Measurements from ENCODE around the gene CALCB.
A peak's percentile ranks its signal among the peaks of the same experiment; 100 is the strongest.

The CALCB gene

GRCh38 chr11:15107730-15108515 is 34.5 kb downstream of the CALCB start:
- Histone ChIP-seq H3K9me3 (ENCODE audit: insufficient read depth, low read length) (no peaks in the 10 kb centered on the region), H3K79me2 (ENCODE audit: low read length) (no peaks in the 10 kb centered on the region), H3K36me3 (replicated peaks; ENCODE audit: low read depth, low read length) (no peaks in the 10 kb centered on the region), H4K20me1 (ENCODE audit: insufficient read depth, low read length) (no peaks in the 10 kb centered on the region), H3K9ac (ENCODE audit: low read length) (no peak overlapping the region), H3K27me3 (ENCODE audit: low read depth, low read length) (no peaks in the 10 kb centered on the region; the same call in 1 of the 2 replicates), H3K27ac (ENCODE audit: low read length) (no peak overlapping the region), H3K4me3 (ENCODE audit: low read length) (no peak overlapping the region), H2AFZ (ENCODE audit: low read depth, low read length) (no peak overlapping the region), H3K4me2 (ENCODE audit: low read length) (peak overlapping the region; percentile 3; the same call in 1 of the 2 replicates), H3K4me1 (ENCODE audit: low read length) (peaks cover 12% of the 10 kb centered on the region)
- TF ChIP-seq, protein P1, sequence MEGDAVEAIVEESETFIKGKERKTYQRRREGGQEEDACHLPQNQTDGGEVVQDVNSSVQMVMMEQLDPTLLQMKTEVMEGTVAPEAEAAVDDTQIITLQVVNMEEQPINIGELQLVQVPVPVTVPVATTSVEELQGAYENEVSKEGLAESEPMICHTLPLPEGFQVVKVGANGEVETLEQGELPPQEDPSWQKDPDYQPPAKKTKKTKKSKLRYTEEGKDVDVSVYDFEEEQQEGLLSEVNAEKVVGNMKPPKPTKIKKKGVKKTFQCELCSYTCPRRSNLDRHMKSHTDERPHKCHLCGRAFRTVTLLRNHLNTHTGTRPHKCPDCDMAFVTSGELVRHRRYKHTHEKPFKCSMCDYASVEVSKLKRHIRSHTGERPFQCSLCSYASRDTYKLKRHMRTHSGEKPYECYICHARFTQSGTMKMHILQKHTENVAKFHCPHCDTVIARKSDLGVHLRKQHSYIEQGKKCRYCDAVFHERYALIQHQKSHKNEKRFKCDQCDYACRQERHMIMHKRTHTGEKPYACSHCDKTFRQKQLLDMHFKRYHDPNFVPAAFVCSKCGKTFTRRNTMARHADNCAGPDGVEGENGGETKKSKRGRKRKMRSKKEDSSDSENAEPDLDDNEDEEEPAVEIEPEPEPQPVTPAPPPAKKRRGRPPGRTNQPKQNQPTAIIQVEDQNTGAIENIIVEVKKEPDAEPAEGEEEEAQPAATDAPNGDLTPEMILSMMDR (IDR thresholded peaks at IDR 0.05; ENCODE audit: low read depth, low read length), result no peak
- TF ChIP-seq EZH2phosphoT487 (IDR thresholded peaks at IDR 0.05; ENCODE audit: low read depth), result no peak

GRCh38 chr11:15108592-15109130 is 35.3 kb downstream of the CALCB start:
- Histone ChIP-seq H4K20me1 (ENCODE audit: insufficient read depth, low read length) (no peaks in the 10 kb centered on the region), H3K9me3 (ENCODE audit: insufficient read depth, low read length) (no peaks in the 10 kb centered on the region), H3K4me2 (ENCODE audit: low read length) (no peak overlapping the region), H3K9ac (ENCODE audit: low read length) (no peak overlapping the region), H3K4me1 (ENCODE audit: low read length) (peaks cover 20% of the 10 kb centered on the region), H3K27me3 (ENCODE audit: low read depth, low read length) (no peaks in the 10 kb centered on the region; the same call in 1 of the 2 replicates), H3K4me3 (ENCODE audit: low read length) (no peak overlapping the region), H2AFZ (ENCODE audit: low read depth, low read length) (no peak overlapping the region), H3K27ac (ENCODE audit: low read length) (no peak overlapping the region), H3K79me2 (ENCODE audit: low read length) (no peaks in the 10 kb centered on the region), H3K36me3 (replicated peaks; ENCODE audit: low read depth, low read length) (no peaks in the 10 kb centered on the region)
- TF ChIP-seq, protein P1 (IDR thresholded peaks at IDR 0.05; ENCODE audit: low read depth, low read length), result no peak
- TF ChIP-seq EZH2phosphoT487 (IDR thresholded peaks at IDR 0.05; ENCODE audit: low read depth), result no peak

- Histone ChIP-seq H3K4me2 (ENCODE audit: low read length) (no peak overlapping the region), H3K9me3 (ENCODE audit: insufficient read depth, low read length) (no peaks in the 10 kb centered on the region), H4K20me1 (ENCODE audit: insufficient read depth, low read length) (no peaks in the 10 kb centered on the region), H3K36me3 (replicated peaks; ENCODE audit: low read depth, low read length) (no peaks in the 10 kb centered on the region), H3K79me2 (ENCODE audit: low read length) (no peaks in the 10 kb centered on the region), H2AFZ (ENCODE audit: low read depth, low read length) (no peak overlapping the region), H3K9ac (ENCODE audit: low read length) (no peak overlapping the region), H3K4me1 (ENCODE audit: low read length) (peaks cover 25% of the 10 kb centered on the region), H3K27ac (ENCODE audit: low read length) (no peak overlapping the region), H3K4me3 (ENCODE audit: low read length) (no peak overlapping the region), H3K27me3 (ENCODE audit: low read depth, low read length) (no peaks in the 10 kb centered on the region; the same call in 1 of the 2 replicates)
- TF ChIP-seq, protein P1 (IDR thresholded peaks at IDR 0.05; ENCODE audit: low read depth, low read length), result no peak
- TF ChIP-seq EZH2phosphoT487 (IDR thresholded peaks at IDR 0.05; ENCODE audit: low read depth), result no peak
Measured at GRCh38 chr11:15109602-15110001, 36.2 kb downstream of the CALCB start.

GRCh38 chr11:15111215-15111614 is 37.8 kb downstream of the CALCB start:
- H3K9me3 ChIP-seq (ENCODE audit: insufficient read depth, low read length), result no peaks in the 10 kb centered on the region
- peaks cover 25% of the 10 kb centered on the region for H3K4me1 ChIP-seq (ENCODE audit: low read length)
- H3K27ac ChIP-seq (ENCODE audit: low read length), result no peak overlapping the region
- TF ChIP-seq, protein P1 (IDR thresholded peaks at IDR 0.05; ENCODE audit: low read depth, low read length), result no peak
- no peak for TF ChIP-seq EZH2phosphoT487 (IDR thresholded peaks at IDR 0.05; ENCODE audit: low read depth)
- H2AFZ ChIP-seq (ENCODE audit: low read depth, low read length), result no peak overlapping the region
- H4K20me1 ChIP-seq (ENCODE audit: insufficient read depth, low read length), result no peaks in the 10 kb centered on the region
- no peak overlapping the region for H3K4me2 ChIP-seq (ENCODE audit: low read length)
- no peaks in the 10 kb centered on the region for H3K36me3 ChIP-seq (replicated peaks; ENCODE audit: low read depth, low read length)
- no peak overlapping the region for H3K9ac ChIP-seq (ENCODE audit: low read length)
- no peak overlapping the region for H3K4me3 ChIP-seq (ENCODE audit: low read length)
- H3K79me2 ChIP-seq (ENCODE audit: low read length), result no peaks in the 10 kb centered on the region
- H3K27me3 ChIP-seq (ENCODE audit: low read depth, low read length), result peaks cover 3% of the 10 kb centered on the region; the same call in 1 of the 2 replicates

All from OCI-LY3 (cell line).